ENCODE measurements around the gene AGMO.
"Not testable (repeated sequence)": the region's sequence is repeated elsewhere in the genome, so short reads cannot be mapped to it uniquely, and the experiment has no call there.

AGMO gene

GRCh38 chr7:15559416-15559928 is 2.3 kb downstream of the AGMO start:
- DNase-seq (ENCODE audit: low spot score): no peak

- DNase-seq (ENCODE audit: low spot score): no peak
Observed at GRCh38 chr7:15558756-15559155, 3.1 kb downstream of the AGMO start.

GRCh38 chr7:15557686-15558085 is 4.1 kb downstream of the AGMO start:
- no peak for DNase-seq (ENCODE audit: low spot score)

GRCh38 chr7:15557186-15557585 is 4.6 kb downstream of the AGMO start:
- no peak for DNase-seq (ENCODE audit: low spot score)

- DNase-seq (ENCODE audit: low spot score): no peak
Observed at GRCh38 chr7:15556339-15557105, 5.3 kb downstream of the AGMO start.

- no peak for DNase-seq (ENCODE audit: low spot score)
Observed at GRCh38 chr7:15555381-15555859, 6.4 kb downstream of the AGMO start.

- DNase-seq (ENCODE audit: low spot score): no peak
Observed at GRCh38 chr7:15554744-15555143, 7.1 kb downstream of the AGMO start.

- no peak for DNase-seq (ENCODE audit: low spot score)
Observed at GRCh38 chr7:15554081-15554480, 7.7 kb downstream of the AGMO start.

- DNase-seq (ENCODE audit: low spot score): not testable (repeated sequence)
Observed at GRCh38 chr7:15547320-15547719, 14.5 kb downstream of the AGMO start.

- no peak for DNase-seq (ENCODE audit: low spot score)
Observed at GRCh38 chr7:15546272-15546792, 15.5 kb downstream of the AGMO start.

GRCh38 chr7:15544050-15544449 is 17.8 kb downstream of the AGMO start:
- DNase-seq (ENCODE audit: low spot score): no peak

GRCh38 chr7:15543256-15543655 is 18.6 kb downstream of the AGMO start:
- DNase-seq (ENCODE audit: low spot score): no peak

- DNase-seq (ENCODE audit: low spot score): no peak
Observed at GRCh38 chr7:15527648-15528047, 34.2 kb downstream of the AGMO start.

GRCh38 chr7:15525652-15526263 is 36.1 kb downstream of the AGMO start:
- DNase-seq (ENCODE audit: low spot score): peak; percentile 9

GRCh38 chr7:15524077-15524476 is 37.7 kb downstream of the AGMO start:
- no peak for DNase-seq (ENCODE audit: low spot score)

GRCh38 chr7:15517865-15518264 is 44.0 kb downstream of the AGMO start:
- not testable (repeated sequence) for DNase-seq (ENCODE audit: low spot score)

GRCh38 chr7:15515252-15515651 is 46.6 kb downstream of the AGMO start:
- no peak for DNase-seq (ENCODE audit: low spot score)

- no peak for DNase-seq (ENCODE audit: low spot score)
Observed at GRCh38 chr7:15508258-15508657, 53.6 kb downstream of the AGMO start.

GRCh38 chr7:15507708-15508107 is 54.1 kb downstream of the AGMO start:
- no peak for DNase-seq (ENCODE audit: low spot score)

GRCh38 chr7:15507171-15507570 is 54.6 kb downstream of the AGMO start:
- no peak for DNase-seq (ENCODE audit: low spot score)

- no peak for DNase-seq (ENCODE audit: low spot score)
Observed at GRCh38 chr7:15505761-15506160, 56.1 kb downstream of the AGMO start.

- no peak for DNase-seq (ENCODE audit: low spot score)
Observed at GRCh38 chr7:15504351-15504750, 57.5 kb downstream of the AGMO start.

GRCh38 chr7:15503603-15504290 is 58.1 kb downstream of the AGMO start:
- DNase-seq (ENCODE audit: low spot score): no peak
